ENCODE data around the gene PIGZ. TPM values are rescaled to one million over a fixed set of nuclear protein-coding genes. Genes with fewer than 3 reads are reported as not detected.
A peak's percentile ranks its signal among the peaks of the same experiment; 100 is the strongest.

Gene PIGZ, protein sequence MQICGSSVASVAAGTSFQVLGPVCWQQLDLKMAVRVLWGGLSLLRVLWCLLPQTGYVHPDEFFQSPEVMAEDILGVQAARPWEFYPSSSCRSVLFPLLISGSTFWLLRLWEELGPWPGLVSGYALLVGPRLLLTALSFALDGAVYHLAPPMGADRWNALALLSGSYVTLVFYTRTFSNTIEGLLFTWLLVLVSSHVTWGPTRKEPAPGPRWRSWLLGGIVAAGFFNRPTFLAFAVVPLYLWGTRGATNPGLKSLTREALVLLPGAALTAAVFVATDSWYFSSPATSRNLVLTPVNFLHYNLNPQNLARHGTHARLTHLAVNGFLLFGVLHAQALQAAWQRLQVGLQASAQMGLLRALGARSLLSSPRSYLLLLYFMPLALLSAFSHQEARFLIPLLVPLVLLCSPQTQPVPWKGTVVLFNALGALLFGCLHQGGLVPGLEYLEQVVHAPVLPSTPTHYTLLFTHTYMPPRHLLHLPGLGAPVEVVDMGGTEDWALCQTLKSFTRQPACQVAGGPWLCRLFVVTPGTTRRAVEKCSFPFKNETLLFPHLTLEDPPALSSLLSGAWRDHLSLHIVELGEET
- total RNA-seq (2014; rRNA removed; shearing (Covaris generic)) = 0.23 and 0.77 TPM in 2 replicates

DNA sequence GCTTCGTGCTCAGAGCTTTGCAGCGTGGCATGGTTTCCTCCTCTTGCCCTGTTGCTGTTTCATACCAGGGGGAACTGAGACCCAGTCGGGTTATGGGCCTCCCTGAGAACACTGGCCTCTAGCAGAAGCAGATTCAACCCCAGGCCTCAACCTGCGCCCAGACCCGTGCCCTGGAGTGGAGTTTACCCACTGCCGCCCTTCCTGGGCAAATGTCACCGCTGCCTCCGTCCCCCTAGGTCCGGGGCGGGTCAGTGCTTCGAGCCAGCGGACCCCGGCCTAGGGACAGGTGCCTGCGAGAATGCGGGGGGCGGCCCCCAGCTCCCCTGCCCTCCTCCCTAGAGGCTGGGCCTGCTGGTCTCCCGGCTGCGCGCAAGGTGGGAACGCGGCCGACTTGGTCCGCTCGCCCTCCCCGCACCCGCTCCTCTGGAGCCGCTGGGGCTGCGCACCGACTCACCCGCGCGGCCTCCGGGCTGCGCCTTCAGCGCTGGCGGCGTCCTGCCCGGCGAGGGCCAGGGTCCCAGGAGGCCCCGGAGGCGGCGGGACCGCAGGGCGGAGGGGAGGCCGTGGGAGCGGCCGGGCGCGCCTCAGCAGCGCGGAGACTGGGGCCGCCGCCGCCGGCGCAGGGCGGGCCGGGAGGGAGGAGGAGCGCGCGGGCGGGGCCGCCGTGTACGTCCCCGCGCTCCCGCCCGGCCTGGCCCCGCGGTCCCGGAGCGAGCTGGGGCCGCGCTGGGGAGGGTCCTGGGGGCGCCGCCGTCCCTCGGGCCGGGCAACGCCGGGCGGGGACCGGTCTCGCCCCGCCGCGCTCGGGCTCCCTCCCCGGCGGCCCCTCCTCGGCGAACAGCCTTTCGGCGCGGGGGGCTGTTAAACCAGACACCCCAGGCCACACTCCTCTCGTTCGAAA, at the start of gene PIGZ:
Gene PIGZ, minus strand, starts transcription at position 601 of the 901 bp plus-strand sequence. CDS start 16,802 bp downstream, outside the sequence.
- DNase-seq (ENCODE audit: low read depth) = peak; percentile 58

DNA sequence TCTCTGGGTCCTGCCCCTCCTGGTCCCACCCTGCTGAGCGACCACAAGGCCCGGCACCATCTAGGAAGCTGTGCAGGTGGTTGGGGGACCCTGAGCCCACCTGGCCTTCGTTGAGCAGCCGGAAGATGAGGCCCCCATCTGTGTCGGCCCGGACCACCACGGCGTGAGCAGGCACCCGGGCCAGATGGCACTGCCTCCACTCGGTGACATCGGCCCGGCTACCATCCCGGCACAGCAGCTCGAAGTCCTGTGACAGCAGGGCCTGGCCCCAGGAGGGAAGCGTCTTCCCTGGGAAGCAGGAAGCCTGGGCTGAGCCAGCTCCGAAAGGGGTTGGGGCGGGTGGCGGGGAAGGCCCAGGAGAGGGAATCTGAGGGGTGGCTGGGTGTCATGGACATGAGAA, 48.4 kb upstream of the PIGZ start:
- no peak for DNase-seq (ENCODE audit: low read depth)

DNA sequence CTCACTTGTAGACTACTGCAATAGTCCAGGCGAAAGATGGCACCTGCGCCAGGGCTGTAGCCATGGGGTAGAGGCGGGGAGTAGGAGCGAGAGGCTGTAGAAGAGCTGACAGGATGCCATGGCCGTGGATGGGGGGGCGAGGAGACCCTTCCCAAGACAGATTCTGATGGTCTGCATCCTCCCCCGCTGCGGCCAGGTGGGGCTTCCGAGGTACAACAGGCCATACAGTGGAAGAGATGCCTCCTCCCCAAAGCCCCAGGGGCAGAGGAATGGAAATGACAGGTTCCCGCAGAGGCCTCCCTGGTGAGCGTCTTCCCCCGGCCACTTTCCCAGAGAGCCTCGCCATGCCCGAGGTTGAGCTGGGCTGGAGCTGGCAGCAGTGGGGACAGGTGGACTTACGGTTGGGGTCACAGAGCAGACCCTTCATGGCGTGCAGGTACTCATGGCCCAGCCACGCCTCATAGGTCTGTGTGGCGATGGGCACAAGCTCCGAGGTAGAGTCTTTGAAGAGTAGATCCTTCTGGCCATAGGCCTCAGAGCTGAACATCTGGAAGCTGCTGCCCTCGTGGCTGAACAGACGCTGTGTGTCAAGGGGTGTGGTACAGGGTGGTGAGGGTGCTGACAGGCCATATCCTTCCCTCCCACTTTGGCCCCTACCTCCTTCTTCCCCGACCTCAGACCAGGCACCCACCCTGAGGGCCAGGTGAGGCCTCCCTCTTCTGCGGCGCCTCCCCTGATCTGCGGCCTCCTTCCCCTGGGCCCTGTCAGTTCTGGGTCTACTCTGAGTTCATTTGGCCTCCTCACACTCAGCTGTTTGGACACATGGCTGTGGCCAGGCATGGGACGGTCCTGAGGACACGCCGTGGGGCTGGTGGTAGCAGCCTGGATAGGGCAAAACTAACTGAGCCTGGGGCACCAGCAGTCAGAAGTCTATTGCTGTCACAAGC, 47.4 kb upstream of the PIGZ start:
- no peak for DNase-seq (ENCODE audit: low read depth)

DNA sequence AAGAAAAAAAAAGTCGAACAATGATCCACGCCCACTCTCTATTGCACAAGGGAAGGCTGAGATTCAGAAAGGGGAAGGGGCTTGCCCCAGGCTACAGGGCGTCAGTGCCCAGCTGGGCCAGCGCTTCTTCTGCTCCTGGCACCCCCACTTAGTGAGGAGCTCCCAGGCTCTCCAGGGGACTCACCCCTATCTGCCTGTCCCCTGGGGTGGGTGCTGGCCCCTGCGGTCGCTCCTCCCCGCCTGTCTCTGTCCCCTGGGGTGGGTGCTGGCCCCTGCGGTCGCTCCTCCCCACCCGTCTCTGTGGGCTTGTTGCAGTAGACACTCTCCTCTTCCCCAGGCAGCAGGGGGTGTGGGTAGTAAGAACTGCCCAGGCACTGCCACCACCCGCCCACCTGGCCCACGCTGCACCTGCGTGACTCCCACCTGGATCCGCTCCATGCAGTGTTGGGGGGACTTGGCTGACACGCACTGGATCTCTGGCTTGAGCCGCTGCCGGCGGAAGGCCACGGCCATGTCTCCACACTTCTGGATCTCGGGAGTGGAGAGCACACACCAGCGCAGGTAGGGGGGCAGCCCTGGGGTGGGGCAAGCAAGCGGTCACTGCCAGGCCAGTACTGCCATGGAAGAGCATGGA, 46.4 kb upstream of the PIGZ start:
- no peak for DNase-seq (ENCODE audit: low read depth)

DNA sequence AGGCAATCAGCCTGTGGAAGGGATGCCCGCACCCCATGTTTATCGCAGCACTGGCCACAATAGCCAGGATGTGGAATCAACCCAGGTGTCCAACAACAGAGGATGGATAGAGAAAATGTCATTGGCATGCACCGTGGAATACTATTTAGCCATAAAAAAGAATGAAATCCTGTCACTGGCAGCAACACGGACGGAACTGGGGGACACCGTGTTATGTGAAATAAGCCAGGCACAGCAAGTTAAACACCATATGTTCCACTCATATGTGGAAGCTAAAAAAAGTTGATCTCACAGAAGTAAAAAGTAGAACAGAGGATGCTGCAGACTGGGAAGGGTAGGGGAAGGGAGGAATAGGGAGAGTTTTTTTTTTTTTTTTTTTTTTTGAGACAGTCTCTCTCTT, 45.4 kb upstream of the PIGZ start:
- no peak for DNase-seq (ENCODE audit: low read depth)

DNA sequence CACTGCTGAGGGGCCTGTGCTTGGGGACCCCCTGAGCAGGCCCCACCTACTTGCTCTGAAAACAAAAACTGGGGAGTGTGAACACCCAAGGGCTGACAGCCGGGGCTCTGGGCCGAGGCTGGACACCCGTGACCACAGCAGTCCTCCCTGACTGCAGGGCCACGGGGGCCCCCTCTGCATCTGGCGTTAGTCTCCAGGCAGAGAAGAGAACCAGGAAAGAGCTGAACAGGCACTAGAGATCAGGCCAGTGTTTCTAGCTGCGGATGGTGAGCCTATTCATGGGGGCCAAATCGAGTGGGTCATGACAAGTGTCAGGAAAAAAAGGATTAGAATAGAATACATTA, 43.9 kb upstream of the PIGZ start:
- DNase-seq (ENCODE audit: low read depth) = no peak

DNA sequence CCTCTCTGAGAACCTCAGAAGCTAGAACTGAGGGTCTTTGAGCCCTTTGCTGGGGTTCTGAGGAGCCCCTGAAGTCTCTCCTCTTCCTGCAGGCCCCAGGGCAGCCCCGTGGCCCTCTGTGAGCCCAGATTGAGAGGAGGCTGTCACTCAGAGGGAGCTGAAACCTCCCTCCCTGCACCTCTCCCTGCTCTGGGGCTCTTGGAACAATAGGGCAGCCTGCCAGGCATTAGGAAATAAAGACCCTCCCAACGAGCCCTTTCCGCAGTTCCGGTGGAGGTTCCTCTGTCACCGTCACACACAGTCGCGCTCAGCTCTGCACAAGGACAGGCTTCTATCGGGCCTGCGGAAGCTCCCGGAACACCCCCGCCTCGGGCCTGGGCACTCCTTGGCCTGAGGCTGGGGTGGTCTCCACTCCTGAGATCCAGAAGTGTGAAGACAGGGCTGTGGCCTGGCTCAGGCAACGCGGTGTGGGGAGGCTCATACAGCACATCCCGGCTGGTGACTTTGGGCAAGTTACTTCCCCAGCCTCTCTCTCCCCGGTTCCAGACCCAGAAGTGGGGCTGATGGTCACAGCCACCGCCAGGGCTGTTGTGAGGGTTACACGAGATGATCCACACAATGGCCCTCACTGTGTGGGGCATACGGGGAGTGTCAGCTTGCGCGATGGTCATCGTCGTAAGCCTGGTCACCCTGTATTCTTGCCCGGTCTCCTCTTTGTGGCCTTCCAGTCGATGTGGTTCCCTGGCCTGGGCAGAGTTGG, 43.3 kb upstream of the PIGZ start:
- DNase-seq (ENCODE audit: low read depth) = no peak

DNA sequence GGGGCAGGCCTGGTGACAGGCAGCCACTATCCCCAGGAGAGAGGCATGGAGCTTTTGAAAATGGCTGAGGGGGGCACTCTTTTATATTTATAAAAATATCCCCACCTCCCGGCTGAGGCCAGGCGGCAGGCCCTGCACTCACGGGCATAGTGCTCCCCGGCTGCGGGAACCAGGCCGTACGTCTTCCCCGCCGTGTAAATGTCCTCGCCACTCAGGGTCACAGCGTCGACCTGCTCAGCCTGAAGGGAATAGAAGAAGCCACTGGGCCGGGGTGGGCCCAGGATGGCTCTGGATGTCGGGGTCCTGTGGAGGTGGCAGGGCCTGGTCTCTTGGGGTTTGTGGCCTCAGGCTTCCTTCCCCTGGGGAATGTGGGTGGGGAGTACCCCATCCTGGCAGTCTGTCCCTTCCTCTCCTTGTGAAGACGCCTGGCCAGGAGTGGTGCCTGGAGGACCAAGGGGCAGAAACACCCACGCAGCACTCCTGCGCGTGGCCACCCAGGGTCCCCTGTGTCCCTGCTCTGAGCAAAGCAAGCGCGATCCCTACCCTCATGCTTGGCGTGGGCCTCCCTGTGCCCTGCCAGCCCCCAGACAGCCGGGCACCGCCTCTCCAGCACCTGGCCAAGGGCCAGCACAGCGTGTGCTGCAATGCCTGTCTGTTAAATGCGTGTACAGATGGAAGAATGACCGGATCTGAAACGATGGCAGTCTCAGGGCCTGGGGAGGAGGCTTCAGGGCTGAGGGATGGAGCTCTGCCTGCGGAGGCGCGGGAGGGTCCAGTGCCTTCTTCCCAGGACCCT, 42.1 kb upstream of the PIGZ start:
- DNase-seq (ENCODE audit: low read depth) = no peak

DNA sequence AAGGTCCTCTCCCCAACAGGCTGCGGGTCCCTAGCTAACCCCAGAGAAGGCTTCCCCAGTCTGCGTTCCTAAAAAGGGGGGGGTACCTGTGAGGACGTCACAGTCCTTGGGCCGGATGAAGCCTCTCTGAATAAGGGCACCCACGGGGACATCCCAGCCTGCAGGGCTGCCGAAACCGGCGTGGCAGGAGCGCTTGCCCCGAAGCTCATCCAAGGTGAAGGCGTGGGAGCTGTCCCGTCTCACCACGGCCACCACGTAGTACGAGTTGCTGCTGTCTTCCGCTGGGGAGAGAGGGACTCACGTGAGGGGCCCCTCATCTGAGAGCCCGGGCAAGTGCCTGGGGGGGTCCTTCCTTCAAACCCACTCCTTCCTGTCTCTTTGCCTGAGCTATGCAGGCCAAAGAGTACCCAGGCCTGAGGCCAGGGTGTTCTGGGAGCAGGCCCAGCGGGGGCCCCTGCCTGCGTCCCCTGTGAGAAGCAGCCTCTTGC, 40.9 kb upstream of the PIGZ start:
- no peak for DNase-seq (ENCODE audit: low read depth)

DNA sequence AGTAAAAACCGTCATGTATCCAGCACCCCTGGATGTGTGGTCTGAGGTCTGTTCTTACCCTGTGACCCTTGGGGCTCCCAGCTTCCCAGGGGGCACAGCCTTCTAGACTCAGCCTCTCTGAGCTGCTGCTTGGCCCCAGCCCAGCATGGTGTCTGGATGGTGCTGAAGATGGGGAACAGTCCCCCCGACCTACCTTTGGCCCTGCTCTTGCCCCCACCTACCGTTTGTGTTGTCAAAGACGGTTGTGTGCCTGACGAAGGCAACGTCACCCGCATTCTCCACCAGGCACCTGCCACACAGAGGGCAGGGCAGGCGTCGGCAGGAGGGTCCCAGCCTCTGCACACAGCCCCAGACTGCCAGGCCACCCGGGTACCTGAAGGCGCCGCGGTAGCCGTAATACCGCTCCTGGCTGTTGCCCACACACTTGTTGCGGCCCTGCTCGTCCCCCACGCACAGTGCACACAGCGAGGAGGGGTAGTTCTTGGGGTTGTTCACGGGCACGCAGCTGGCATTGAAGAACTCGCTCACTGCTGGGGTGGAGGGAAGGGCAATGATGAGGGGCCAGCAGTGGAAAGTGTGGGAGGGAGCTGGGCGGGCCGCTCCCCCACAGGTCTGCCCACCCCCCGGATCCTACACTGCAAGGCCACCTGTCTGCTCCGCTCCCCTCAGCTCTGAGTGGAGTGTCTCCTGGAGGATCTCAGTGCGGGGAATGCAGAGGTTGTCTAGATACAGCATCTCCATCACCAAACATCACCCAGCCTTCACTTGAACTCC, 40.0 kb upstream of the PIGZ start:
- no peak for DNase-seq (ENCODE audit: low read depth)

DNA sequence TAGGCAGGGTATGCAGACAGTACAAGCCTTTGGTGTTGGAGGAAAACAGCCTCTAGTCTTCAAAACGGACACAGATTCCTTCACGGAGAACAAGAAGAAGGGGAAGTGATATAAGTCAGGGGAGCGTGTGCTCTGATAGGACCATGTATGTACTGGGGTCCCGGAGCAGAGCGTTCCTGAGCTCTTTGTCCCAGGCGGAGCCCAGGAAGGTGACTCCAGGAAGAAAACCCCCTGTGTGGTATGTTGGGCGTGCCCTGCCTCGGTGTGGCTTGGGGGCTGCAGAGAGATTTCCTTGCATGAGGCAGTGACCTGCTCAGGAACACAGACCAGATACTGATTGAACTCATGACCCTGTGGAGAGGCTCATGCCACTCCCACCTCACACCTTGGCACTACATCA, 39.3 kb upstream of the PIGZ start:
- DNase-seq (ENCODE audit: low read depth) = no peak

DNA sequence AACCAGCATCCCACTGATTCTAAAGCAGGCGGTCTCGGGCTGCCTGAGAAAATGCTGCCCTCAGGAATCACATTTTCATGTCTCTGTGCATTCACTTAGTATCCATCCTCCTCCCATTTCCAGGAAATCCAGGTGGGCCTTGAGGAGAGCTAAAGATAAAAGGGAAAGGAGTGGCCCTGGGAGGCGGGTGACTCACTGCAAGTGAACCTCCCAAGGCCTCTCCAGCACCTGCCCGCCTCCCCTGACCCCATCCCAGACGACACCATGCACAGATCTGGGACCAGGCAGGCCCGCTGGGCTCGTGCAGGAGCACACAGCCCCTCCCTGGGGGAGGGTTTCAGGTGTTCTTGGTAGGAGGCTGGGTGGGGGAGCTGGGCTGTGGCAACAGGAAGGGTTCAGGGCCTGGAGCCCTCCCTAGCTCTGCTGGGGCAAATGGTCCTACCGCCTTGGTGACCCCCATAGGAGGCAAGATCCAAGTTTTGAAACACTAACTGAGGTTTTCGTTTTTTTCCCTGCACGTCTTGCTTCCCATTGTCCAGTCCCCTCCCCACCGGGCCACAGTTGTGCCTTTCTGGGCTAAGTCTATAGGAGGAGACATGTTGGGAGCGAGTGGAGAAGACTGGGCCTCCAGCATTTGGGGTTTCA, 38.8 kb upstream of the PIGZ start:
- no peak for DNase-seq (ENCODE audit: low read depth)

DNA sequence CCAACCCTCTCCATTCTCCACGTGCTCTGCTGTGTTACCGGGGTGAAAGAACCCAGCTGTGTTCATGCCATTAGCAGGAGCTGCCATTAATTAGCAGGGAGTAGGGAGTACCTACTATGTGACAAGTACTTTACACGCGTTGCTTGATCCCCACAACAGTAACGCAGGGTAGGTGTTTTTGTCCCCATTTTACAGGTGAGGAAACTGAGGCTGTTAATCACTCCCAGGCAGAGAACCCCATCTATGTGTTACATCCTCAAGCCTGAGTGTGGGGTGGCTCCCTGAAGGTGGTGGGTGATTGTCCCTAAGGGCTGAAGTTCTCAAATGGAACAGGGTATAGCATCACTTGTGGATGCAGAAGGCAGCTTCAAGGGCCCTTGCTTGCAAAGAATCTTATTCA, 38.2 kb upstream of the PIGZ start:
- no peak for DNase-seq (ENCODE audit: low read depth)

DNA sequence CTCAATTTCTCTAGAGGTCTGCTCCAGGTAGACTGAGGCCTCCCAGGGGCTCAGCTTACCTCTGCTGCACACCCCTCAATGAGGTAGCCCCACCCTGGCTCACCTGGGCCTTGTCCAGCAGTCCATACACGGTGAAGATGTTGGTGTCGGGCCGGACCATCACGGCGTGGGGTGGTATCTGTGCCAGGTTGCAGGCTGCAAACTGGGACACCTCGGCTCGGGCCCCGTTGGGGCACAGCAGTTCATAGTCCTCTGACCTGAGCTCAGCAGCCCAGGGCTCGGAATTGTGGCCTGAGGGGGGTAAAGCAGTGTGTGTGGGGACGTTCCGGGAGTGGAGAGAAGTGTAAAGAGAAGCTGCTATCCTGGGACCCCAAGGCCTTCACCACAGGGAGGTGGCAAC, 37.8 kb upstream of the PIGZ start:
- no peak for DNase-seq (ENCODE audit: low read depth)

DNA sequence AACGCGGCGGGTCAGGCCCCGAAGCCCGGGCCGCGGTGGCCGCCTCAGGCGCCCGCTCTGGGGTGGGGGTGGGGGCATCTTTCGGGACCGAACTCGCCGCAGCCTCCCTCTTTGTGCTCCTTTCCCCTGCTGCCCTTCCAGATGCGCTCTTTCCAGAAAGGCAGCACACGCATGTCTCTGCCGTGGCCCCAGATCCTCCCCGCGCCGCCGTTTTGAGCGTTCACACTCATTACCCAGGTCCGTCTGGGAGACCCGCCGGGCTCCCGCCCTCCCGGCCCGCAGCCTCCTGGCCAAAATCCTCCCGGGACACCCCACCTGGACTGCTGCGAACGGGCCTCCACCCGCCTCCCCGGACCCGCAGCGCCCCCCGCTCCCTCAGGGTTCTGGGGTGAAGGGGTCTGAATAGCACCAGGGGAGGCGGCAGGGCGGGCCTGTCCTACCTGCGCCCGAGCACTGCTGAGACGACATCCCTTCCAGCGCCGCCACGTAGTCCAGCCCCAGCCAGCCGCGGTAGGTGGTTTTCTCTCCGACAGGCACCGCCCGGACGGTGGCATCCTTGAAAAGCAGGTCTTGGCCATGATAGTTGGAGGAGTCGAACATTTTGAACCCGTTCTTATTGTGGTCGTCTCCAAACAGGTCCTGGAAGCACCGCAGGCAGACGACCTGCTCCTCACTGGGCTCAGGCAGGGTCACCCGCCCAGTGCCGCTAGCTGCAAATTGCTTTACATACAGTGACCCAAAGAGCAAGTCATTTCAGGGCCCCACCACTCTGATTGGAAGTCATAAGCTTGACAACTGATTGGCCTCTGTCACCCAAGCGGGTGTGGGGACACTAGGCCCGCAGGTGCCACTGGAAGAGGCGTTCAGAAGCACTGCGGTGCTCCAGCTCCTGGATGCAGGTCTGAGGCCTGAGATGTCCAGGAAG, 35.1 kb upstream of the PIGZ start:
- DNase-seq (ENCODE audit: low read depth) = peak; percentile 37

DNA sequence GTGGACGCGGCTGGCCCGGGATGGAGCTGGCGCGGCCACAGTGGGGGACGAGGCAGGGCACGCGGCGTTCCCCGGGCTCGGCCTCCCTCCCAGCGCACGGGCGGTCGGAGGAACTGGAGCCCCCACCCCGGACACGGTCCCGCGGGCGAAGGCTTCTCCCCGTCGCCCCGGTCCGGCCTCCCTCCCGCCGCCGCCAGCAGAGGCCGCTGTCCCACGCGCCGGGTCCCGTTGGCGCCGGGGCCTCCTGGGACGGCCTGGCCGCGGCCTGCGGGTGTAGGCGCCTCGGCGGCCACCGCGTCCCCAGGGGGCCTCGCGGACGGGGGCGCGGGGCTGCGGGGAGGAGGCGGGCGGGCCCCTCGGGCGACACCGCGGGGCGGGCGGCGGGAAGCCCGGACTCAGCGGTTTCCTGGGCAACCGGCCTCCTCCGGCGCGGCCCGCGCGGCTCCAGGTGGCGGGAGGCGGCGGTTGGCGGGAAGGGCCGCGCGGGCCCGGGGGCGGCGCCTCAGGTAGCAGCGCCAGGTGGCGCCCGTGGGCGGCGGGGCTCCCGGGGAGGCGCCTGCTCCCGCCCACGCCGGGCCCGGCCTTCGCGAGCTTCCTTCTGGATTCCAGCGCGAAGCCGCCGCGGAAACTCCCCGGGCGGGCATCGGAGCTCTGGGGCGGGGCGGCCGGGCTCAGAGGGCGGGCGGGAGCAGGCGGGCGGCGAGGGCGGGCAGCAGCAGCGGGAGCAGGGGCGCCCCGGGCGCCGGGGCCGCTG, 34.2 kb upstream of the PIGZ start:
- peak; percentile 86 for DNase-seq (ENCODE audit: low read depth)
